Activated naive CD8-positive, alpha-beta T cell treated with anti-CD3 and anti-CD28 coated beads, Interleukin-2, amount 50 U/mL, for 16 hours (primary cell): ENCODE results near the gene SLC26A5.
"Not testable (repeated sequence)": the region's sequence is repeated elsewhere in the genome, so short reads cannot be mapped to it uniquely, and the experiment has no call there.

Experiments used
- DNase-seq: peaks from one replicate; pipeline ENCODE4 v3.0.0-alpha.2; 2020; ENCODE audit warnings: low read depth, low spot score

The SLC26A5 gene

GRCh38 chr7:103446049-103446520, at the start of gene SLC26A5:
SLC26A5 (minus strand) TSS chr7:103446207; CDS start chr7:103421514, 24,693 bp downstream.
- DNase-seq, result no peak

- DNase-seq, result no peak
Measured at GRCh38 chr7:103487419-103487818, 41.4 kb upstream of the SLC26A5 start.

GRCh38 chr7:103486873-103487272, 40.9 kb upstream of the SLC26A5 start:
- not testable (repeated sequence) for DNase-seq

GRCh38 chr7:103480771-103481170, 34.8 kb upstream of the SLC26A5 start:
- DNase-seq, result no peak

GRCh38 chr7:103474956-103475355, 28.9 kb upstream of the SLC26A5 start:
- no peak for DNase-seq

- DNase-seq, result no peak
Measured at GRCh38 chr7:103469095-103469948, 23.3 kb upstream of the SLC26A5 start.

- no peak for DNase-seq
Measured at GRCh38 chr7:103466814-103467213, 20.8 kb upstream of the SLC26A5 start.

GRCh38 chr7:103462358-103462757, 16.4 kb upstream of the SLC26A5 start:
- DNase-seq, result no peak

GRCh38 chr7:103447073-103447960, 1.3 kb upstream of the SLC26A5 start:
- no peak for DNase-seq

- DNase-seq, result no peak
Measured at GRCh38 chr7:103445228-103446048, 569 bp downstream of the SLC26A5 start.

- no peak for DNase-seq
Measured at GRCh38 chr7:103439661-103440060, 6.3 kb downstream of the SLC26A5 start.

- DNase-seq, result no peak
Measured at GRCh38 chr7:103437623-103438022, 8.4 kb downstream of the SLC26A5 start.

GRCh38 chr7:103432712-103433111, 13.3 kb downstream of the SLC26A5 start:
- DNase-seq, result no peak

GRCh38 chr7:103425177-103425576, 20.8 kb downstream of the SLC26A5 start:
- no peak for DNase-seq

GRCh38 chr7:103423467-103424179, 22.4 kb downstream of the SLC26A5 start:
- no peak for DNase-seq

GRCh38 chr7:103420857-103421384, 25.1 kb downstream of the SLC26A5 start:
- DNase-seq, result no peak

GRCh38 chr7:103418241-103418640, 27.8 kb downstream of the SLC26A5 start:
- no peak for DNase-seq

- no peak for DNase-seq
Measured at GRCh38 chr7:103413407-103413806, 32.6 kb downstream of the SLC26A5 start.

- no peak for DNase-seq
Measured at GRCh38 chr7:103412151-103412550, 33.9 kb downstream of the SLC26A5 start.

GRCh38 chr7:103405789-103406613, 40.0 kb downstream of the SLC26A5 start:
- not testable (repeated sequence) for DNase-seq
